GM18870 (cell line): ENCODE measurements around the gene UCN3.

Experiments
- ATAC-seq: cut with Tn5 transposase; IDR thresholded peaks from one replicate; pipeline ENCODE4 v1.9.1; 2021; ENCODE audit warnings: moderate library complexity; ENCODE audit not compliant: unreplicated experiment

UCN3 gene, protein sequence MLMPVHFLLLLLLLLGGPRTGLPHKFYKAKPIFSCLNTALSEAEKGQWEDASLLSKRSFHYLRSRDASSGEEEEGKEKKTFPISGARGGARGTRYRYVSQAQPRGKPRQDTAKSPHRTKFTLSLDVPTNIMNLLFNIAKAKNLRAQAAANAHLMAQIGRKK

GRCh38 chr10:5364890-5365338 is at the start of gene UCN3:
TSS of gene UCN3 (plus strand) at chr10:5364966. CDS start at chr10:5373721, 8,755 bp downstream.
- ATAC-seq, result no peak

DNA sequence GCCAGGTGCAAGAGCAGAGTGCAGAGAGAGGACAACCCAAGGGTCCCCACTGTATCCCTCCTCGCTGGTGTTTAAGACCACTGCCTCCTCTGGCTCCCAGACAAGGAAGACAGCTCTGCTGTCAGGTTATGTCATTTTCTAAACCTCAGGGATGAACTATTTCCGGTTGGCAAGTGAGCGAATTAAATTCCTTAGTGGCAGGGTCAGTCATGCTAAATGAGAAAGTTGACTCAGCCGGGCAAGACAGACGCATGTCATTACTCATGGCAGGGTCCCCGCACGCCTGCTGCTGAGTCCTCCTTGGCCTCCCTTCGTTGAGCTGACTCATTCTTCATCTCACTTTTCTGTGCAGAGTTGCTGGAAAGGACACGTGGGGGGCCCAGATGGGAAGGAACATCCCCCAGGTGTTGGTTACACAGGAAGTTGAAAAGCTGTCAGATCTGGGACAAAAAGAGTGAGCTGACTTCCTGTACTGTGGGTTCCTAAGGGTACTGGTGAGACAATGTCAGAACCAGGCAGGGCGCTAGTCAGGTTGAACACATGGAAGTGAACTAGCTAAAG is 47.1 kb upstream of the UCN3 start:
- ATAC-seq, result peak; percentile 53

- ATAC-seq, result no peak
Measured at GRCh38 chr10:5318148-5318547, 46.6 kb upstream of the UCN3 start.

DNA sequence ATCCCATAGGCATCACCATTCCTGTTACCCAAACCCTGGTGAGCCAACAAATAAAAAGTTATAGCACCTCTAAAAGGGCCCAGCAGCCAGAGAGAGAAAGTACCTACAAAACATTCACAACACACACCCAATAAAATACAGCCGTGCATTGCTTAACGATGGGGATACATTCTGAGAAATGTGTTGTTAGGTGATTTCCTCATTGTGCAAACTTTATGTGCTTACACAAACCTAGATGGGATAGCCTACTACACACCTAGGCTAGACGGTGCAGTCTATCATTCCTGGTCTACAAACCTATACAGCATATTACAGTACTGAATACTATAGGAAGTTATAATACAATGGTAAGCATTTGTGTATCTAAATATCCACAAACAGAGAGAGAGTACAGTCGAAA is 44.9 kb upstream of the UCN3 start:
- no peak for ATAC-seq

DNA sequence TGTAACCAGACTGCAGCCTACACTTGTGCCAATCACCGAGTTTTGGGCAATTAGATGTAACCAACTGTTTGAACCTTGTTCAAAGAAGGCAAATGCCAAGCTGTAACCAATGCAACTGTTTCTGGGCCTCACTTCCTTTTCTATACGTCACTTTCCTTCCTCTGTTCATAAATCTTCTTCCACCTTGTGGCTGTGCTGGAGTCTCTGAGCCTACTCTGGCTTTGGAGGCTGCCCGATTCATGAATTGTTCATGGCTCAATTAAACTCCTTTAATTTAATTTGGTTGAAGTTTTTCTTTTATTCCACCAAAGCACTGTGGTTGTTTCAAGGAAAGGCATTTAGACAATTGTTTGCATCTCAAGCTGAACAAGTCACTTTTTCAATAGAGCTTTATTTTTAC is 43.5 kb upstream of the UCN3 start:
- ATAC-seq, result no peak

- ATAC-seq, result no peak
Measured at GRCh38 chr10:5323446-5323845, 41.3 kb upstream of the UCN3 start.

DNA sequence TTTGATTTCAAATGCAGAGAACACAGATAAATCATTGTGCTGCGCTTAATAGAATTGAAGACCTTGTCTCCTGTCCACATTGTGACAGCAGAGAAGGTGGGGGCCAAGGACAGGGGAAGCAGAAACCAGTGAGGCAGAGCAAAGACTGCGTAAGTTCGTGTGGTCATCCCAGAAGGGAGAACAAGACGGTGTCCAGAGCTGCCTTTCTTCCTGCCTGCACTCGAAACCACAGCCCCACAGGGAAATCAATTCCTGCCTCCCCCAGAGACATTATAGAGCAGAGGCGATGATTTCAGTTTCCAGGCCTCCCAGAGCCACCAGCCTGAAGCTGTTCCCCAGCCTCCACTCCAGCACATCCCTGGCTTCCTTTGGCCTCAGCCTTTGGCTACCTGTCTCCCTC is 39.7 kb upstream of the UCN3 start:
- no peak for ATAC-seq

DNA sequence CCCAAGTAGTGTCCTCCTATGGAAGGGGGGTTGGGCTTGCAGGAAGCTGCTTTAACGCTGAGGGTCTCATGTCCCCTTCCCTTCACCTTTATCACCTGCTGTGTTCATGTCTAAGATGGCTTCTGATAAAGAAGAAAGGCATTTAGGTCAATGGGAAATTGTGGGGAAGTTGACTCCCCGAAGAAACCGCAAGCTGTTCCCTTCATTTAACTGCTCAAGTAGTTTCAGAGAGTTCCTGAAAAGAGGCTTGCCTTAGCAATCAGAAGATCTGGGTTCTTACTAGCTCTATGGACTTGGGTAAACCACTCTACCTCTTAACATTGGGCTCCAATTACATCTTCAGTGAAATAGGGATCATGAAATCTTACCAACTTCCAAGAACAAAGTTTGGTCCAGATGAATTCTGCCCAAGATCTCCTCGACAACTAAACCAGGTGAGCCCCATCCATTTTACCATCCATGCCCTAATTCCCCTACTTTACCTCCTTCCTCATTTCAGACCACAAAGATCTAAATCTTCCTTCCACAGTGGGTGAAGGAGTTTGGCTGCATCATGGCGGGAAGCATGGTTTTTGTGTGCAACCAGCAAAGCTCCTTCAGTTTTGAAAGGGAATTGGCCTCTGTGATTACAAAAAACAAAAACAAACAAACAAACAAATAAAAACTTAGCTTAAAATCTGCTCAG is 30.4 kb upstream of the UCN3 start:
- no peak for ATAC-seq

- ATAC-seq, result no peak
Measured at GRCh38 chr10:5338010-5338409, 26.8 kb upstream of the UCN3 start.

GRCh38 chr10:5343092-5343491 is 21.7 kb upstream of the UCN3 start:
- ATAC-seq, result no peak

- no peak for ATAC-seq
Measured at GRCh38 chr10:5343561-5343960, 21.2 kb upstream of the UCN3 start.

DNA sequence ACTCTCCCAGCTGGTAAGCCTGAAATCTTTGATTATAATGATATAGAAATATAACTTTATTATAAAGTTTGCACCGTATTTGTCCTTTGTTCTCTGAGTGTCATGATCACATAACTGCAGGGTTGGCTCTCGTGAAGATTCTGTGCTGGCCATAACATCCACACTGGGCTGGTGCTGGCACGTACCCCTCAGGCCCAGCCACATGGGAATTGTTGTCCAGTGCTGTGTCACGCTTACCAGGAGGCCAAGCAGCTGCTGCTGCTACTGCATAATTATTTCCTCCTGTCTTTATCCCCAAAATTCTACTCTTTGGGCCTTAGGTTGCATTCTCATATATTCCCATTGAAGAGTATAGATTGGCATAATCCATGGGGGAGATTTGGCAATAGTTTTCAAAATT is 20.8 kb upstream of the UCN3 start:
- ATAC-seq, result no peak

GRCh38 chr10:5344746-5345145 is 20.0 kb upstream of the UCN3 start:
- no peak for ATAC-seq

DNA sequence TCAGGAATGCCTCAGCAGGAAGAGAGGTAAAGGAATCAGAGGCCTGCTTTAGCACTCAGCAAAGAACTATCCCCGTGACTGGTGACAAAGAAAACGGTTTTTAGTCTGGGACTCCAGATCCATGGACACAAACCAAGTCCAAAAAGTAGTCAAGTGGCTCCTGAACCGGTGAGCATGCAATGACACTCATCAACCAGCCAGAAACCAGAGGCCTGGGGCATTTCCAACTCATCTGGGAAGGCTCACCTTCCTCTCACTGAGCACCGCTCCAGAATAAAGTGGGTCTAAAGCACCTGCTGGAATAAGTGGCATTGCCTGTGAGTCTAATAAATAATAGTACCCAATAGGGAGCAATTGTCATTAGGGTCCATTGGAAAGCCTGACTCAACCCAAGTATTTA is 17.9 kb upstream of the UCN3 start:
- no peak for ATAC-seq

- no peak for ATAC-seq
Measured at GRCh38 chr10:5349362-5349761, 15.4 kb upstream of the UCN3 start.

DNA sequence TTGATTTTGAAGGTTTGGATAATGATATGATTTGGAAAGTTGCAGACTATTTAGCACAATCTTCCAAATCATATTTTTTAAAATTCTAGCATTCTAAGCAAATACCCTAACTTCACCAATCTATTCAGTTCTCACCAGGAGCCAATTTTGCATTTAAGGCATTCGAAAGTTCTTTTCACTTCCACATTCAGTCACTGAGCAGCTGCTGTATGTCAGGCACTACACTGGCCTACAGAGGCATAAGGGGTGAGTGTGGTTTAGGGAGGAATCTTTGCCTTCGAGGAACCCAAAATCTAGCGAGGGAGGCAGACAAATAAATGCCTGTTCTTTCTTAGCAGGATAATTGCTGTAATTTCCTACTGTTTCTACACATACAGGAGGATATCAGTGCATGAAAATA is 10.7 kb upstream of the UCN3 start:
- no peak for ATAC-seq

DNA sequence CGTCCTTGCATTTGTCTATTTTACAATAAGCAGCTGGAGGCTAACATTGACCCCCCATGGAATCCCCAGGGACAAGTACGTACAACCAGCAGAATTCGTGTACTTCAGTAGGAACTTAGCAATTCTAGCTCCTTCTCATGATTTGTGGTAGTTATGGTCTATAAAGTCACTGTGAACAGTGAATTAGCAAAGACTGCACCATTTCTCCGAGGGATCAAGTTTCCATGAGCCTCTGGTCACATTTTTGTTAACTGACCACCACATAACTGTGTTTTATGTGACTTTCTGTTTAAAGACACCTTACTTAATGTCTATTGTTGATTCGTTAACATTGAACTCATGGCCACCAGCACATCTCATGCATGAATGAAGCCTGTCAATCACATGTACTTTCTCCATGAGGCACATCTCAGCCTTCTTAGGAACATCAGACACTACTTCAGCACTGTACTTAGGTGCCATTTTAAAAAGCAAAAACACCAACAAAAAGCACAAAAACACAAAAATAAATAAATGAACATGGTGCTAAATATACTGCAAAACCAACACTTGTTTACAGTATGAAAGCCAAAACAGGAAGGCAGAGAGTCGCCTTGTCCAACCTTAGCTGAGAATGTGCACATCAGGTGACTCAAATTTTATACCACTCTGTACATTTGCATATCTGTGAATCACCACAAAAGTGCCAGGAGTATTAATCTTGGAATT is 9.0 kb upstream of the UCN3 start:
- ATAC-seq, result no peak

DNA sequence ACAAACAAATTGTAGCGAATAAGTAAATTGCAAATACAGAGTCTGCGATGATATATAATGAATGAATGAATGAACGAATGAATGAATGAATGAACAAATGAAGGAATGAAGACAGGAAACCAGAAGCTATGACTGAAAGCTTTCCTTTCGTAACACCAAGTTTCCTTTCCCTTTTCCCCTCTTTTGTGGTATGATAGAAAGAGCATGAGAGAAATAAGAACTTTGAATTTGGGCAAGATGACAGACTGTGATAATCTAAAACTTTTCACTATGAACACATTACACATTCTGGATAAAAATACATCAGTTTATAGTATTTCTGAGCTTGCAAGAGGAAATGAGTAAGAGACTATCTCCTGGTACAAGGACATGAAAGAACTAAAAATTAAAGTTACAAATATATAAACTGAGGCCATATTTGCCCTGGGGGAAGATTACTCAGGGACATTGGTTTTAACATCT is 8.4 kb upstream of the UCN3 start:
- ATAC-seq, result no peak

GRCh38 chr10:5360318-5360915 is 4.3 kb upstream of the UCN3 start:
- no peak for ATAC-seq

GRCh38 chr10:5361966-5362365 is 2.8 kb upstream of the UCN3 start:
- ATAC-seq, result no peak

GRCh38 chr10:5362873-5363272 is 1.9 kb upstream of the UCN3 start:
- no peak for ATAC-seq
